Lower leg skin (tissue), 3 donors: ENCODE data around the gene OR6F1.

Experiments used
- POLR2A ChIP-seq, 2 donors: fragments of 450-650 bp; IDR thresholded peaks; one replicate each; pipeline ENCODE4 v1.6.1; 2016 to 2017; ENCODE audit warnings: antibody characterized with exemption in 2 of 2, mild to moderate bottlenecking in 1 of 2, moderate library complexity in 1 of 2
- TF ChIP-seq, protein P1 (sequence below), 3 donors: fragments of 450-650 bp; IDR thresholded peaks; one replicate each; pipeline ENCODE4 v1.5.1; 2016; ENCODE audit warnings: antibody characterized with exemption in 3 of 3, mild to moderate bottlenecking in 3 of 3, moderate library complexity in 2 of 3

DNA sequence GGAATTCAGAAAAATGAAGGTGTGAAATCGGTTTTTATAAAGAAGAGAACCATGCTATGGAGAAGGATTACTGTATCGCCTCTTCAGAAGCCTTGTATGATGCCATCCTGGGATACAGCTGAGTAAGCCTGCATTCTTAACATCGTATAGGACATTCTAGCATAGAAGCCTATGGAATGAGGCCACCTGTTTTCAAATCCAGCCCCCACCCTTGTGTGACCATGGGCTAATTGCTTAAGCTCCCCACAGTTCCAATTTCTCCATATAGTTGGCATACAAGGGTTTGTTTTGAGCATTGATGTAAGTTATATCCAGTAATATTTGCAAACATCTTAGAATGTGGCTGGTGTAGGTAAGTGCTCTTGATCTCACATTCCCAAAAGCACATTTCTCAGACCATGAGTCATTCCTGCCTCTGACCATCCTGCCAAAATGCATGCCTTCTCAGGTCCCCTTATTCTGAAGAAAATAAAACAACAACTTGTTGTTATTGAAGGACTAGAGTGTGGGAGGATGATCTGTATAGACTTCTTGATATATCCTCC, 30.0 kb upstream of the OR6F1 start:
- no peak for TF ChIP-seq POLR2A (IDR thresholded peaks at IDR 0.05)
- TF ChIP-seq, protein P1, sequence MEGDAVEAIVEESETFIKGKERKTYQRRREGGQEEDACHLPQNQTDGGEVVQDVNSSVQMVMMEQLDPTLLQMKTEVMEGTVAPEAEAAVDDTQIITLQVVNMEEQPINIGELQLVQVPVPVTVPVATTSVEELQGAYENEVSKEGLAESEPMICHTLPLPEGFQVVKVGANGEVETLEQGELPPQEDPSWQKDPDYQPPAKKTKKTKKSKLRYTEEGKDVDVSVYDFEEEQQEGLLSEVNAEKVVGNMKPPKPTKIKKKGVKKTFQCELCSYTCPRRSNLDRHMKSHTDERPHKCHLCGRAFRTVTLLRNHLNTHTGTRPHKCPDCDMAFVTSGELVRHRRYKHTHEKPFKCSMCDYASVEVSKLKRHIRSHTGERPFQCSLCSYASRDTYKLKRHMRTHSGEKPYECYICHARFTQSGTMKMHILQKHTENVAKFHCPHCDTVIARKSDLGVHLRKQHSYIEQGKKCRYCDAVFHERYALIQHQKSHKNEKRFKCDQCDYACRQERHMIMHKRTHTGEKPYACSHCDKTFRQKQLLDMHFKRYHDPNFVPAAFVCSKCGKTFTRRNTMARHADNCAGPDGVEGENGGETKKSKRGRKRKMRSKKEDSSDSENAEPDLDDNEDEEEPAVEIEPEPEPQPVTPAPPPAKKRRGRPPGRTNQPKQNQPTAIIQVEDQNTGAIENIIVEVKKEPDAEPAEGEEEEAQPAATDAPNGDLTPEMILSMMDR (IDR thresholded peaks at IDR 0.05) = no peak
